C4-2B (cell line): ENCODE results near the gene ODF2.

Source experiments
- ZFX ChIP-seq: fragments of 450-650 bp; IDR thresholded peaks from 2 replicates; pipeline ENCODE4 v1.6.1; 2017
- TF ChIP-seq, protein P1 (sequence below): fragments of 450-650 bp; conservative IDR thresholded peaks from 2 replicates; pipeline ENCODE4 v1.5.1; 2017; ENCODE audit warnings: mild to moderate bottlenecking

DNA sequence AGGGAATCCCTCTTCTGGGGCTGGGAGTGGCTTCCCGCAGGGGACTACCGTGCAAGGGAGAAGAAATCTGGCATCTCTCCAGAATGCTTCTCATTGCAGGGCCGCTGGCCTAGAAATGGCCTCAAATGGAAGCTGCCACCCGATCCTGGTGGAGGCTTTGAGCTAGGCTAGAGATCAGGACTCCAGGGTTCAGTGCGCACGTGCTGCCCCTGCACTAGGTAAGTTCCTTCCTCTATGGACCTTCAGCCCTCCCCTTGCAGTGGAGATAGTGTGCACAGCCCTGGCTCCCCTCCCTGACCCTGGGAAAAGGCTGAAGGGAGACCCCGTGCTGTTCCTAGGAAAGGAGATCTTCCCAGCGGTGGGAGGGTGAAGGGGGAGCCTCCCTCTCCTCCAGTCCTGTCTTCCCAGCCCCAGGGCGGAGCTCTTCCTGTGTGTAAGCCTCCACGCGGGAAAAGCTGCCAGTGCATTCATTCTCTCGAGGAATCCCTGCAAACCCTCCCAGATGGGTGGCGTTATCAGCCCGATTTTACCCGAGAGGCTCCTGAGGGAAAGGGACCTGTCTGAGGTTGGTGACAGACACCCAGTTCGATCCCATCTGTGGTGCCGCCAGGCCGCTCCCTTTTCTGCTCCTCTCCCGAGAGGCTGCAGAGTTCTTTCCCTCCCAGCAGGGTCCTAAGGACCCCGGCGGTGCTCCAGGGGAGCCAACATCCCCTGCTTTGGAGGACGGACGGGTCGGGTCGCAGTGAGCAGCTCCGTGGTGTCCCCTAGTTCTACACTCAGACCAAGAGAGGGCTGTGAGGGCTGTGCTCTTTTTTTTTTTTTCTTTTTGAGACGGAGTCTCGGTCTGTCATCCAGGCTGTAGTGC lies 36.5 kb upstream of the ODF2 start:
- TF ChIP-seq, protein P1, sequence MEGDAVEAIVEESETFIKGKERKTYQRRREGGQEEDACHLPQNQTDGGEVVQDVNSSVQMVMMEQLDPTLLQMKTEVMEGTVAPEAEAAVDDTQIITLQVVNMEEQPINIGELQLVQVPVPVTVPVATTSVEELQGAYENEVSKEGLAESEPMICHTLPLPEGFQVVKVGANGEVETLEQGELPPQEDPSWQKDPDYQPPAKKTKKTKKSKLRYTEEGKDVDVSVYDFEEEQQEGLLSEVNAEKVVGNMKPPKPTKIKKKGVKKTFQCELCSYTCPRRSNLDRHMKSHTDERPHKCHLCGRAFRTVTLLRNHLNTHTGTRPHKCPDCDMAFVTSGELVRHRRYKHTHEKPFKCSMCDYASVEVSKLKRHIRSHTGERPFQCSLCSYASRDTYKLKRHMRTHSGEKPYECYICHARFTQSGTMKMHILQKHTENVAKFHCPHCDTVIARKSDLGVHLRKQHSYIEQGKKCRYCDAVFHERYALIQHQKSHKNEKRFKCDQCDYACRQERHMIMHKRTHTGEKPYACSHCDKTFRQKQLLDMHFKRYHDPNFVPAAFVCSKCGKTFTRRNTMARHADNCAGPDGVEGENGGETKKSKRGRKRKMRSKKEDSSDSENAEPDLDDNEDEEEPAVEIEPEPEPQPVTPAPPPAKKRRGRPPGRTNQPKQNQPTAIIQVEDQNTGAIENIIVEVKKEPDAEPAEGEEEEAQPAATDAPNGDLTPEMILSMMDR: no peak
- no peak for TF ChIP-seq ZFX
